WERI-Rb-1 (cell line): ENCODE results near the gene GID8.
"Not testable (repeated sequence)": the region's sequence is repeated elsewhere in the genome, so short reads cannot be mapped to it uniquely, and the experiment has no call there.

Experiments used
- DNase-seq: peaks from one replicate; pipeline ENCODE4 v3.0.0-alpha.2; 2020
- H3K27ac ChIP-seq: fragments of 250-450 bp; sonication (Bioruptor Pico); 2 replicates; pipeline ENCODE4 v1.5.1; 2020; ENCODE audit warnings: mild to moderate bottlenecking, moderate library complexity
- H3K27me3 ChIP-seq: fragments of 250-450 bp; sonication (Bioruptor Pico); 2 replicates; pipeline ENCODE4 v1.5.1; 2021; ENCODE audit warnings: mild to moderate bottlenecking, low read depth, moderate library complexity; ENCODE audit not compliant: insufficient read depth, severe bottlenecking
- H3K36me3 ChIP-seq: fragments of 250-450 bp; sonication (Bioruptor Pico); 2 replicates; pipeline ENCODE4 v1.5.1; 2020; ENCODE audit warnings: mild to moderate bottlenecking, moderate library complexity
- H3K4me3 ChIP-seq: 2 replicates; pipeline ENCODE4 v1.5.1; 2011; ENCODE audit warnings: low read depth, mild to moderate bottlenecking, control low read depth, low read length
- H3K9me3 ChIP-seq: fragments of 250-450 bp; sonication (Bioruptor Pico); 2 replicates; pipeline ENCODE4 v1.5.1; 2021; ENCODE audit warnings: mild to moderate bottlenecking, moderate library complexity; ENCODE audit not compliant: severe bottlenecking
- TF ChIP-seq, protein P1 (sequence below): IDR thresholded peaks from 2 replicates; pipeline ENCODE4 v1.5.1; 2011; ENCODE audit warnings: low read depth, mild to moderate bottlenecking, control low read depth, inconsistent platforms, low read length

The GID8 gene

DNA sequence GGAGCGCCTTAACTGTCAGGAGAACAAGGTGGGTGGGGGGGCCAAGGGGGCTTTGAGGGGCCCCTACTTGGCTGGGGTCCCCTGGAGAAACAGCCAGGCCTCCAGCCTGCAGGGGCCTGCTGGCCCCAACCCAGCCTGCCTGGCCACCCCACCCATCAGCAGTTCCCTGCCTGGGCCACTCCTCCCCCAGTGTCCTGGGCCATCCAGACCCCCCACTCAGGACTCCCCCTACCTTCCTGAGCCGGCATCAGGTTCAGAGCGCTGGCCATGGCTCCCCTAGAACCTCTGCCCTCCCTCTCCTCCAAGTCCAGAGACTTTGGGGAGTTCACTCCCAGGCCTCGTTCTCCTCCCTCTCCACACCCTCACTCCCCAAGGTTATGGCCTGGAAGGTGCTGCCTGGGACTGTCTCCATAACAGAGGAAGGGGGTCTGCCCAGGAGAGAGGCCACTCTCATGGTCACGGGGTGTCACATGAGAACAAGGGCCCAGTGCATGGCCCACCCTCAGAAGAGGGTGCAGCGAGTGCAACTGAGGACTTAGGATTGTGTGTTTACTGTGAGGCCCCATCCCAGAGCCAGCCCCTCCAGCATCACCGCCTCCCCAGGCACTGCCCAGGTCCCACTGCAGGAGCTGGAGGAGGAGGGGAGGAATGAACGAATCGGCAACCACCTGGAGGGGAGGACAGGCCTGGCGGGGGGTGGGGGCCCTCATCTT is 20.6 kb downstream of the GID8 start:
- Histone ChIP-seq H3K36me3 (no peaks in the 10 kb centered on the region), H3K9me3 (no peaks in the 10 kb centered on the region), H3K27ac (no peak overlapping the region), H3K27me3 (no peaks in the 10 kb centered on the region), H3K4me3 (no peak overlapping the region)
- no peak for DNase-seq
- TF ChIP-seq, protein P1, sequence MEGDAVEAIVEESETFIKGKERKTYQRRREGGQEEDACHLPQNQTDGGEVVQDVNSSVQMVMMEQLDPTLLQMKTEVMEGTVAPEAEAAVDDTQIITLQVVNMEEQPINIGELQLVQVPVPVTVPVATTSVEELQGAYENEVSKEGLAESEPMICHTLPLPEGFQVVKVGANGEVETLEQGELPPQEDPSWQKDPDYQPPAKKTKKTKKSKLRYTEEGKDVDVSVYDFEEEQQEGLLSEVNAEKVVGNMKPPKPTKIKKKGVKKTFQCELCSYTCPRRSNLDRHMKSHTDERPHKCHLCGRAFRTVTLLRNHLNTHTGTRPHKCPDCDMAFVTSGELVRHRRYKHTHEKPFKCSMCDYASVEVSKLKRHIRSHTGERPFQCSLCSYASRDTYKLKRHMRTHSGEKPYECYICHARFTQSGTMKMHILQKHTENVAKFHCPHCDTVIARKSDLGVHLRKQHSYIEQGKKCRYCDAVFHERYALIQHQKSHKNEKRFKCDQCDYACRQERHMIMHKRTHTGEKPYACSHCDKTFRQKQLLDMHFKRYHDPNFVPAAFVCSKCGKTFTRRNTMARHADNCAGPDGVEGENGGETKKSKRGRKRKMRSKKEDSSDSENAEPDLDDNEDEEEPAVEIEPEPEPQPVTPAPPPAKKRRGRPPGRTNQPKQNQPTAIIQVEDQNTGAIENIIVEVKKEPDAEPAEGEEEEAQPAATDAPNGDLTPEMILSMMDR, result no peak

DNA sequence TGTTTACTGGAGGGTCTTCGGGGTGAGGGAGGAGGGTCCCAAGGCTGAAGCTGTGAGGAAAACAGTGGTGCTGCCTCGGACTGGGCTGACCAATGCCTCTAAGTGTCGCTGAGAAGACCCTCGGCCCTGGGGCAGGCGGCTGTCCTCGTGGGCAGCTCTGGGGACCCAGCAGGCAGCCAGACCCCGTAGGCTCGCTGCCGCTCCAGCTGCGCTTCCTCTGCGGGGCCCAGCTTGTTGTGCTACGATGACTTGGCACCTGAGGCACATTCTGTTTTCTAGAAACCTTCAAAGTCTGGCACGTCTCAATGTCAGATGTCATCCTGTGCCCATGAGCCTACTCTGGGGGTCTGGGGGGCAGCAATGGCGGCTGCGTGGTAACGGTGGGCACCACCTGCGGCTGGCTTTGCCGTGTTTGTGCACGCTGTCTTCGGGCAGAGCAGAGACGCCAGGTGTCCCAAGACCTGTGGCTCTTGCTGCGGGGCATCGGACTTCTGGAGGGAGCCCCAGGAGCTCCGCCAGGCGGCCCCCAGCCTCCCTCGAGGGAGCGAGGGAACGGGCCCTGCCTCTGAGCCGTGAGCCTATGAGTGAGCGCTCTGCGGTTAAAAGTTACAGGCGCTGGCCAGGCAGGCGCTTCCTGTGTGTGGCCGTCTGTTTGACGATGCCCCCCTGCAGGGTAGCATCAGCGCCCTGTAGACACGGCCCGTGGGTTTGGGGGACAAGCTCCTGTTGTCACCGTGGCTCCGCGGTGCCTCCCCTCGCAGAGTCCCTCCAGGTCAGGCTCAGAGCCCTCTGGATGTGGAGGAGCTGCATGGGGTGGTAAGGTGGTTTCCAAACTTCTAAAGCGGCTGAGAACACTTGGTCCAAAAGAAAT is 21.4 kb downstream of the GID8 start:
- H3K9me3 ChIP-seq, result no peaks in the 10 kb centered on the region
- no peaks in the 10 kb centered on the region for H3K36me3 ChIP-seq
- TF ChIP-seq, protein P1, result no peak
- H3K27me3 ChIP-seq, result no peaks in the 10 kb centered on the region
- no peak overlapping the region for H3K4me3 ChIP-seq
- no peak for DNase-seq
- no peak overlapping the region for H3K27ac ChIP-seq

DNA sequence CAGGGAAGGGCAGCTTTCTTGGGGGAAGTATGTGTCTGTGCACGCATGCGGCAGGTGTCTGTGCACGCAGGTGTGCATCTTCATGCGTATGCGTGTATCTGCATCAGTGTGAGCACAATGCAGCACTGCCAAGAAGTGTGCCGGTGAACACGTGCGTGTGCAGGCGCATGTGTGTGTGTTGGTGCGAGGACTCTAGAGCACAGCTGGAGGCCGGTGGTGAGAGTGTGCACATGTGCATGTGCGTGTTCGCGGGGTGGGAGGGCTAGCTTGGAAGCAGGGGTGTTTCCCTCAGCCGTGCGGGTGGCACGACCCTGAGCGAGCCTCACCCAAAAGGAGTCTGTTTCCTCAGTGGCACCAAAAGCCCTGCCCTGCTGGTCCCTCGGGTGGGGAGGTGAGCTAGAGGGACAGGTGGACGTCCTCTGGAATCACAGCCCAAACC is 22.1 kb downstream of the GID8 start:
- TF ChIP-seq, protein P1, result no peak
- Histone ChIP-seq H3K9me3 (no peaks in the 10 kb centered on the region), H3K27me3 (no peaks in the 10 kb centered on the region), H3K36me3 (no peaks in the 10 kb centered on the region), H3K27ac (no peak overlapping the region), H3K4me3 (no peak overlapping the region)
- DNase-seq, result no peak

- H3K36me3 ChIP-seq, H3K4me3 ChIP-seq, H3K27me3 ChIP-seq, H3K27ac ChIP-seq, H3K9me3 ChIP-seq: not testable (repeated sequence)
- peak; percentile 38 for DNase-seq
Measured at GRCh38 chr20:62960446-62961309, 22.7 kb downstream of the GID8 start.

- no peak overlapping the region for H3K27ac ChIP-seq
- H3K4me3 ChIP-seq, result no peak overlapping the region
Measured at GRCh38 chr20:62961310-62961783, 23.4 kb downstream of the GID8 start.

More at GRCh38 chr20:62961310-62961783, 23.4 kb downstream of the GID8 start:
- TF ChIP-seq, protein P1, result no peak
- H3K27me3 ChIP-seq, result no peaks in the 10 kb centered on the region
- no peaks in the 10 kb centered on the region for H3K36me3 ChIP-seq
- no peak for DNase-seq
- H3K9me3 ChIP-seq, result no peaks in the 10 kb centered on the region
